GM18502 (cell line): ENCODE results near the gene CYP3A5.
"Not testable (repeated sequence)": the region's sequence is repeated elsewhere in the genome, so short reads cannot be mapped to it uniquely, and the experiment has no call there.

Experiments
- ATAC-seq: cut with Tn5 transposase; IDR thresholded peaks from one replicate; pipeline ENCODE4 v1.9.1; 2021; ENCODE audit warnings: mild to moderate bottlenecking; ENCODE audit not compliant: unreplicated experiment, poor library complexity

The CYP3A5 gene

DNA sequence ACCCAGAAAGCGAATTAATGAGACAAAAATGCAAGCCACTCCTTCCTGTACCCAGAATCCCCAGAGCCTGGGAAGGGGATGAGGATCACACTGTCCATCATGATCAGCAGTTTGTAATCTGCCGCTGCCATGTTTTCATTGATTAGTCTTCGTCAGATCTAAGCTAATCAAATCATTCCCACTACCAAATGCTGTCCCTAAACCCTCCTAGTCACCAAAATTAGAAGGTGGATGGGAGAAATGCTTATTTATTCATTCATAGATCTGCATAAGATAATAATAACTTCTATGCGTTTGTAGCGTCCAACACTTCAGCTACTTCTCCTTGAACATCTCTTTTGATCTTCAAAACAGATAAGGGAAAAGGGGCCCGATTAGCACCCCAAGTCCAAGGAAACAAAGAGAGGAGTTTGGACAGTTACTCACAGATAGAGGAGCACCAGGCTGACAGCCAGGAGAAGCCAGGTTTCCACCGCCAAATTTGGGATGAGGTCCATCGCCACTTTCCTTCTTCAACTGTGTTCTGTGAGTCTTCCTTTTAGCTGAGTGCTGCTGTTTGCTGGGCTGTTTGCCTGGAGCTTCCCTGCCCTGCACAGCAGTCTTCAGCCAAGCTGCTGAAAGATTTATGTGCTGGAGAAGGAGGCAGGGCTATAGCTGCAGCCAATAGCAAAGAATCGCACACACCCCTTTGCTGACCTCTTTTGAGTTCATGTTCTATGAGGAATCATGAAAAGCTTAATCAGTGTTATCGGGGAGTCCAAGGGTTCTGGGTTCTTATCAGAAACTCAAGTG, at the start of gene CYP3A5:
CYP3A5 (minus strand) TSS at position 597 of the 792 bp plus-strand sequence; CDS start at position 497, 100 bp downstream.
- ATAC-seq = no peak

DNA sequence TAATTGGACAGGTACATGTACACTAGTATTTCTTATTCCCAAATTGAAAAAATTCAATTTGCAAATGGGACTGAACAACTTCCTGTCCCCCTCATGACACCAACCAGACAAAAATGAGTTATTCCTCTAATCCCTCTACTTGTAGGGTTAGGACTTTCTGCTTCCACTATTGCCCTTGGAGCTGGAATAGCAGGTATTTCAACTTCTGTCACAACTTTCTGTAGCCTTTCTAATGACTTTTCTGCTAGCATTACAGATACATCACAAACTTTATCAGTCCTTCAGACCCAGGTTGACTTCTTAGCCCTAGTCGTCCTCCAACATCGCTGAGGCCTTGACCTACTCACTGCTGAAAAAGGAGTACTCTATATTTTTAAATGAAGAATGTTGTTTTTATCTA, 48.8 kb upstream of the CYP3A5 start:
- no peak for ATAC-seq

DNA sequence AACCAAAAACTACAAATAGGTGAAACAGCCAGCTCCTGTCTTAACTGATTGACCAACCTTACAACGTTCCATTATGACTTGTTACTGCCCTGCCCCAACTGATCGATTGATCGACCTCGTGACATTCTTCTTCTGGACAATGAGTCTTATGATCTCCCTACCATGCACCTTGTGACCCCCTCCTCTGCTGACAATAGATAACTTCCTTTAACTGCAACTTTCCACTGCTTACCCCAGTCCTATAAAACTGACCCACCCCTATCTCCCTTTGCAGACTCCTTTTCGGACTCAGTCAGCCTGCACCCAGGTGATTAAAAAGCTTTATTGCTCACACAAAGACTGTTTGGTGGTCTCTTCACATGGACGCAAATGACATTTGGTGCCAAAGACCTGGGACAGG, 43.4 kb upstream of the CYP3A5 start:
- ATAC-seq = not testable (repeated sequence)

DNA sequence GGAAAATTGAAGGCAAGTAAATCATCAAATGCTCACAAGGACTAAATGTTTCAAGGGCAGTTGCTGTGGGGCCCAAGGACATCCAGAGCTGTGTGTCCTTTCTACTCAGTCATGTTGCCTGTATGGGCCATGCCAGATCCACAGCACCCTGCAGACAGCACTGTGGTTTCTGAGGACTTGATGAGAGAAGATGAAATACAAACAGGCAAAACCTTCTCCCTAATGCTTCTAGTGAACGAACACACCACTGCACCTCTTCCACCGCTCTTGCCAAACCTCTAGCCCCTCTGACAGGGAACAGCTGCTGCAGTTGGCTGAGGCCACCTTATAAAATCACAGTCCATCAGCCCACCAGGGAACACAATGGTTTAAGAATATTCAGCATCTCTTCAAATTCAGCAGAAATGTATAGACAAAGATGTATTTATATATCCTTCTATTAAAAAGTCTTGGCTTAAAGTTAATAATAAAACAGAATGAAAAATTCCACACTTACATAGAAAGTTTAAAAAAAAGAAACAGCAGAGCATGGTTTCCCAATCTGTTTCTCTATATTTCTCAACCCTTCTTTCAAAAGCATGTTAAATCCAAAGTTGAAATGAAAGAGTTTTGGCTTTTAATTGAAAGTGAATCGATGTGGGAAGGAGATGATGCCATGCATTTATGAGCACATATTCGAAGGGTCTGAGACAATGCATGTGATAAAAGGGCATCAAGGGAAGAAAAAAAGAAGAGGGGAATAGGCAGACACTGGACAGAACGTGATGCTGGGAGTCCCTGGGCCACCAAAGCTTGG, 41.2 kb upstream of the CYP3A5 start:
- no peak for ATAC-seq

DNA sequence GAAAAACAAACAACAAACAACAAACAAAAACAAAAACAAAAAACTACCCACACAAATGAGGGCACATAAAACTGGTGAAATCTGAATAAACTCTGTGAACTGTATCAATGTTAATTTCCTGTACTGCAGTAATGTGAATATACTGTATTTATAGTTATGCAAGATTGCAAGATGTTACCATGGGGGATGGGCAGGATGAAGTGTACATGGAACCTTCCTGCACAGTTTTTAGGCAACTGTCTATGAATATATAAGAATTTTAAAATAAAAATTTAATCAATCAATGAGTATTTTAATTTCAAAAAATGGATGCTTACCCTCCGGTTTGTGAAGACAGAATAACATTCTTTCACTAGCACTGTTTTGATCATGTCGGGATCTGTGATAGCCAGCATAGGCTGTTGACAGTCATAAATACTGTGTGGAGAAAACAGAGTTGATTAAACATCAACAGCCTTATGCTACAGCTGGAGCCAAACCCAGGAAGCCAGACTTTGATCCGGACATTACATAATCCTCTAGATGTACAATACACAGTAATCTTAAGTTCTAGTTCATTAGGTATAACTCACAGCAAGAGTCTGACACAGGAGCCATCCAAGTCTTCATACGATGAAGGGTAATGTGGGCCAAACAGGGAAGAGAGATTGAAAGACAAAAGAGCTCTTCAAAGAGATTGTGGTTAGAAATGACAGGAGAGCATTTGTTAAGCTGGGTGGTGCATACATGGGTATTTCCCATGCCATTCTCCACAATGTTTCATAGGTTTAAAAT, 40.4 kb upstream of the CYP3A5 start:
- ATAC-seq = no peak

DNA sequence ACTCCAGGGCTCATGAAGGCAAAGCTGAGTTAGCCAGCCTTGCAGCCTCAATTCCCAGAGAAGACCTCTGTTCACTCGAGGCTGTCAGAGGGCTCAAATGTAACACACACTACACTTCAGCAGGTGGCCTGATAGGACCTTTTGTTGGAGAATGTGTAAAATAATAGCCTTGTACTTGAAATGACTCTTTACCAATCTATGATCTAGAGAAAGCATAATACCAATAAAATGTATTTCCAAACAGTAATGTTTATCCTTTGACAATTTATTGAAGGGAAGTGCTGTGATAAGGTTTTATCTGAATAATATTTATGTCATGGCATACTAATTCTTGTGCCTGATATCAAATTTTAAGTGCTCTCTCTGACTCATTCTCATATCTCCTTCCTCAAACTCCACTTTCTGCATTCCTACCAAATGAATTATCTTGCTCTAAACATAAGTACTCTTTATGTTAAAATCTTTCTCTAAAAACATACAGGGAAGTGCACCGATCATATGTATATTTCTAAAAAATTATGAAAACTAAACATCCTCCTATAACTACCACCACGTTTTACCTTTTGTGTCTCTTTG, 34.3 kb upstream of the CYP3A5 start:
- no peak for ATAC-seq

DNA sequence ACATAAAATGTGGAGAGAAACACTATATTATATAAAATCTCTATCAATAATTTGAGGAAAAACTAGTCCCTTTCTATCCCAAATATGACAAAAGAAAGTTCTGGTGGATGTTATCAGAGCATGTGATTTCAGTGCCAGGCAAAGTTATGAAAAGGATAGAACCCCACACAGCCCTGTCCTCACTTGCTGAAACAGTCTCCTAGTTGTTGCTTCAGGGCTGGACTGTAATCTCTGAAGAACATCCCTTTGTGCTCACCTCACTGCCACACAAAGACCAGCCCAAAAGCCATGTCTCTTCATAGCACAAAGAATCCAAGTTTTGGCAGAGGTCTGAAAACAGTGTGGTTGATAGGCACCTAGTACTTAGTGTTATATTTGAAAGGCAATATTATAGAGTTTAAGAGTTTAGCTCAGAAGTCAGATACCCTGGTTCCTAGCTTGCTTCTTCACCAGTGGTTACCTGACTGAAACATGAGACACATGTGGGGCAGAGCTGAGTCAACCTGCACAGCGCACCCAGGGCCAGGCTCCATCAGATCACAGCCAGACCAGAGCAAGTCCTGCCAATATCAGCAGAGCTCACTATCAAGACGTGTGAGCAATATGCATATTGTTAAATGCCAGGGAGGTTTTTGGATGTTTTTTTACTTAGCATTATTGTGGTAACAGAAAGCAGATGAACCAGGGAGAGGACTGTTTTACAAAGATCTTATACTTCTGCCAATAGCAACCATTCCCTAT, 30.2 kb upstream of the CYP3A5 start:
- ATAC-seq = no peak

DNA sequence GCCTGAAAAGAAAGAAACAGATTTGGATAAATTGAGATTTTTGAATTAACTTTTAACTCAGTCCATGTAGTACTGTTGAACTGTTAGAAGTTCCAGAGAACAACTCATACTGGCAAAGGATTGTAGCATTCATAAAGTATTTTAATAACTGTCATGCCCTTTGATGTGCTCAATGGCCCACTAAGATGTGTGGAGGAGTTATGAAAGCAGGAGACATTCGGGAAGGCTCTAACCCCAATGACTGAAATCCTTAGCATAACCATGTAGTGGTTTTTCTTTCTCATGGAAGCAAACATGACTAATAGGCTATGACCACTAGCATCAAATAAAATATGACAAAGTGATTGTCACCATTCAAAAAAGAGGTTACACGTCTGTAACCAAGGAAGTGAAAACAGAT, 29.5 kb upstream of the CYP3A5 start:
- no peak for ATAC-seq

DNA sequence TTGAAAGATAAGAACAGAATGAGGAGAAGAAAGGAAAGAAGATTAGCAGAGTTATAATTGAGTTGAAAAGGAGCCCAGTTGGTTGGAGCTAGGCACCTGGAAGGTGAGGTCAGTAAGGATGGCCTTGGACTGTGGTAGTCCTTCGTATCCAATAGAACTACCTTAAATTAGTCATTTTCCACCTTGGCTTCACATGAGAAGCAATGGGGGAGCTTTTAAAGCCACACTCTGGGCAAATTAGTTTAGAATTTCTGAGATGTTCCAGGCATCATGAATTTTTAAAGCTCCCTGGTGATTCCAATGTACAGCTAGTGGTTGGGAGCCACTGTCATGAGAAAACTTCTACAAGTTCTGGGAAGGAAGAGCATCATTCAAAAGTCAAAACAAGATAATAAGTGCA, 27.3 kb upstream of the CYP3A5 start:
- no peak for ATAC-seq

DNA sequence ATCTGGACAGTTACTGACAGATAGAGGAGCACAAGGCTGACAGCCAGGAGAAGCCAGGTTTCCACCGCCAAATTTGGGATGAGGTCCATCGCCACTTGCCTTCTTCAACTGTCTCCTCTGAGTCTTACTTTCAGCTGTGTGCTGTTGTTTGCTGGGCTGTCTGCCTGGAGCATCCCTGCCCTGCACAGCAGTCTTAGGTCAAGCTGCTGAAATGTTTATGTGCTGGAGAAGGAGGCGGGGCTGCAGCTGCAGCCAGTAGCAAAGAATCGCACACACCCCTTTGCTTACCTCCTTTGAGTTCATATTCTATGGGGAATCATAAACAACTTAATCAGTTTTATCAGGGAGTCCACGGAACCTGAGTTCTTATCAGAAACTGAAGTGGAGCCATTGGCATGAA, 20.1 kb upstream of the CYP3A5 start:
- ATAC-seq = no peak

DNA sequence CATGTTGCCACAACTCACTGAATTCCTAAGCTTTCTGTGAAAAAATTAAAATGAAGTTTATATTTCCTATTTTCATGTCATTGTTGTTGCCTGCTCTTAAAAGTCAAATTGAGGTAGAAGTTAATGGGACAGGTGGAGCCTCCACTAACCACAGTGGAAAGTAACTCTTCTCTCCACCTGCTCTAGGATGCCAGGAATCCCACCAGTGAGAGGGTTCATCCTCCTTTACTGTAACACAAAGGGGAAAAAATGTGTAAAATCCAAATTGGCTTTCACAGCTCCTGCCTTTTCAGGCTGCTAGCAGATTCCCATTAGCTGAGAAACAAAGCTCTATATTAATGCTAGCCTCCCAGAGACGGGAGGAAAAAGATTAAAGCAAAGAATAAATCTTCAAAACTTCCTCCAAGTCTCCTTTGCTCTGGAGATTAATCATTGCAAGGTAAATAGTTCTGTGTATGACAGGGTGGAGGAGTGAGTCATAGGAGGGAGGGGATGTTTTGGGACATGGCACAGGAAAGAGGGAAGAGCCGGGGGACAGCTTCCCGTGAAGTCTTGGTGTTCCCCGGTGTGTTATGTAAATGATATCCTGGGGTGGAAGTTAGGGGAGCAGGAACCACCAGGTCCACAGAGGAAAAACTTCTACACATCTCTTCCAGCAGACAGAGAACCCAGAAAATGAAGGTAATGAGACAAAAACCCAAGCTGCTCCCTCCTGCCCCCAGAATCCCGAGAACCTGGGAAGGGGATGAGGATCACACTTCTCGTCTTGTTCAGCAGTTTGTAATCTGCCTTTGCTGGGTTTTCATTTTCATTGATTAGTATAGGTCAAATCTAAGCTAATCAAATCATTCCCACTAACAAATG, 19.3 kb upstream of the CYP3A5 start:
- not testable (repeated sequence) for ATAC-seq

DNA sequence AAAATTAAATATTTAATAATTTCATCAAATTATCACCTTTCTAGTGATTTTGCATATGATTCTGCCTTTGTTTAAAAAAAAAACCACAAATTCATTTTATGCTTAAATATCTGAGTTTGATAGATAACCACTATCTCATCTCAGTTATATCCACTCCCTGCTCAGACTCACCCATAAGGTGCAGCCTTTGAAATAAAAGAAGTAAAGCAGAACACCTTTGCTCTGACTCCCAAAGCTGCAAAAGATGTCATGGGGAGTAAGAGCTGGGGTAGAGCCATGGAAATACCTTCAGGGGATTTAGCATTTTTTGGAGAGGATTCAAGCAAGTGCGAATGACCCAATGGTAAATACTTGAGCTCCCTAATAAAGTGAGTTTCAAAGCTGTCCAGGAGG, 15.1 kb upstream of the CYP3A5 start:
- no peak for ATAC-seq

DNA sequence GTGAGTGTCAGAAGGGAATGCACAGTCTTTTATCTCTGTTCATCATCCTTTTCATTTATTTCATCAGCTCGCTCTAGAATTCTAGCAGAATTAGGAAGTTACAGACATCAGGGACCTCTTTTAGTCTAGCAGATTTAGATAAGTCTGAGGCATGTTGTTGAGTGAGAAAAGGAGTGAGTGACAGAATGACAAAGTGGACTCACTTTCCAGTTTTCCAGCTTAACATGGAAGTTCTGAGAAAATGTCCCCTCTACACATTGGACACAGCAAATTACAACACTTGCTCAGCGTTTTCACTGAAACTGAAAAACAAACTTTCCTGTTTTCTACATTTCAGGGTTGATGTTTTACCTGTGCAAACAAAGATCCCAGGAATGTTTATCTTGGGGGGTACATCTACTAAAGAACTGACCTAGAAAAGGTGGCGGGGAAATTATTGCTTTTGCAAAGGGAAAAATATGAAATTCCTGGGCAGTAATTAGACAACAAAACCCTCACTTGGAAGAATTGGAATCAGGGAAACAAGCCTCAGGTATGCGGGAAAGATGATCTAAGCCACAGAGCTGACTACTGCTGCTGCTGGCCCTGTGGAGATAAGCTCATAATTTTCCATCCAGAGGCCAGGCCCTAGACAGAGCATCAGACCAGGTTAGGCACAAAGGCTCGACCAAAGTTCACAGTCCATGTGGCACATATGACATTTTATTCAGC, 14.6 kb upstream of the CYP3A5 start:
- ATAC-seq = no peak

DNA sequence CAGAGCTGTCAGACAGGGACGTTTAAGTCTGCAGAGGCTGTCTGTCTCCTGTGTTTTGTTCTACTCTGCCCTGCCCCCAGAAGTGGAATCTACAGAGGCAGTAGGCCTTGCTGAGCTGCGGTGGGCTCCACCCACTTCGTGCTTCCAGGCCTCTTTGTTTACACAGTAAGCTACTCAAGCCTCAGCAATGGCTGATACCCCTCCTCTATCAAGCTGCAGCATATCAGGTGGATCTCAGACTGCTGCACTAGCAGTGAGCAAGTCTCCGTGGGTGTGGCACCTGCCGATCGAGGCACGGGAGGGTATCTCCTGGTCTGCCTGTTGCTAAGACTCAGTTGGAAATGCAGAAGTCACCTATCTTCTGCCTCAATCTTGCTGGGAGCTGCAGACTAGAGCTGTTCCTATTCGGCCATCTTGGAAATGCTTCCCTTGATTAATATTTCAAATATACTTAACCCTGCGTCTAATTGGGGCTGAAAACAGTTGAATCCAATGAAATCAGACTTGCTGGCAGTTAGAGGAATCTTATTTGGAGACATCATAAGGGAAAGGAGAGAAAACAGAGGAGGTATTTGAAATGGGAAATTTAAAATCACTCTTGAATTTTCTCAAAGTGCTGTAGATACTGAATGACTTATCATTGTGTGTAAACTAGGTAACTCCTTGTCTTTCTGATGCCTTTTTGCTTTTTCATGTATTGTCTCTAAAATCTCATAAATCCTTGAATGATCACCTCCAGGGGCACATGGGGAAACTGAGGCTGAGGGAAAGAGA, 13.8 kb upstream of the CYP3A5 start:
- no peak for ATAC-seq

DNA sequence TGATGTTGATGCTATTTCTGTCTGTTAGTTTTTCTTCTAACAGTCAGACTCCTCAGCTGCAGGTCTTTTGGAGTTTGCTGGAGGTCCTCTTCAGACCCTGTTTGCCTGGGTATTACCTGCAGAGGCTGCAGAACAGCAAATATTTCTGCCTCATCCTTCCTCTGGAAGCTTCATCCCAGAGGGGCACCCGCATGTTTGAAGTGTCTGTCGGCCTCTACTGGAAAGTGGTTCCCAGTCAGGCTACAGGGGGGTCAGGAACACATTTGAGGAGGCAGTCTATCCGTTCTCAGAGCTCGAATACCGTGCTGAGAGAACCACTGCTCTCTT, 13.3 kb upstream of the CYP3A5 start:
- no peak for ATAC-seq

DNA sequence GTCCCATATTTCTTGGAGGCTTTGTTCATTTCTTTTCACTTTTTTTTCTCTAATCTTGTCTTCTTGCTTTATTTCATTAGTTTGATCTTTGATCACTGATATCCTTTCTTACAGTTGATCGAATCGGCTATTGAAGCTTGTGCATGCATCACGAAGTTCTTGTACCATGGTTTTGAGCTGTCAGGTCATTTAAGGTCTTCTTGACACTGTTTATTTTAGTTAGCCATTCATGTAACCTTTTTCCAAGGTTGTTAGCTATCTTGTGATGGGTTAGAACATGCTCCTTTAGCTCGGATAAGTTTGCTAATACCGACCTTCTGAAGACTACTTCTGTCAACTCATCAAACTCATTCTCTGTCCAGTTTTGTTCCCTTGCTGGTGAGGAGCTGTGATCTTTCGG, 12.8 kb upstream of the CYP3A5 start:
- ATAC-seq = not testable (repeated sequence)

DNA sequence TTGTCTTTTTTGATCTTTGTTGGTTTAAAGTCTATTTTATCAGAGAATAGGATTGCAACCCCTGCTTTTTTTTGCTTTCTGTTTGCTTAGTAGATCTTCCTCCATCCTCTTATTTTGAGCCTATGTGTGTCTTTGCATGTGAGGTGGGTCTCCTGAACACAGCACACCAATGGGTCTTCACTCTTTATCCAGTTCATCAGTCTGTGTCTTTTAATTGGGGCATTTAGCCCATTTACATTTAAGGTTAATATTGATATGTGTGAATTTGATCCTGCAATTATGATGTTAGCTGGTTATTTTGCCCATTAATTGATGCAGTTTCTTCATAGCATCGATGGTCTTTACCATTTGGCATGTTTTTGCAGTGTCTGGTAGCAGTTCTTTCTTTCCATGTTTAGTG, 11.9 kb upstream of the CYP3A5 start:
- ATAC-seq = not testable (repeated sequence)

DNA sequence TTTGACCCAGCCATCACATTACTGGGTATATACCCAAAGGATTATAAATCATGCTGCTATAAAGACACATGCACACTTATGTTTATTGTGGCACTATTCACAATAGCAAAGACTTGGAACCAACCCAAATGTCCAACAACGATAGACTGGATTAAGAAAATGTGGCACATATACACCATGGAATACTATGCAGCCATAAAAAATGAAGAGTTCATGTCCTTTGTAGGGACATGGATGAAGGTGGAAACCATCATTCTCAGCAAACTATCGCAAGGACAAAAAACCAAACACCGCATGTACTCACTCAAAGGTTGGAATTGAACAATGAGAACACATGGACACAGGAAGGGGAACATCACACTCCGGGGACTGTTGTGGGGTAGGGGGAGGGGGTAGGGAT, 11.1 kb upstream of the CYP3A5 start:
- not testable (repeated sequence) for ATAC-seq
